IMR-90 (cell line): ENCODE data around the gene GLE1. TPM values are rescaled to one million over a fixed set of nuclear protein-coding genes. Genes with fewer than 3 reads are reported as not detected.

ENCODE experiments used
- ATAC-seq: fragments of 200-7000 bp; cut with Tn5 transposase; 2 replicates; pipeline ENCODE4 v1.9.1; 2020; ENCODE audit warnings: low read depth, mild to moderate bottlenecking, moderate library complexity
- BruUV-seq: library from RNA; stranded (reverse); fragments of 400-500 nt; replicated peaks from 2 replicates; lab custom pipeline; 2021; lab: Mats Ljungman, UMichigan
- CTCF ChIA-PET: fragments of 300-600 bp; formaldehyde crosslinking; extraction: SDS; loops from one replicate; lab custom pipeline; 2021; ENCODE audit warnings: antibody characterized with exemption; lab: Yijun Ruan, JAX
- POLR2A ChIA-PET: fragments of 300-600 bp; sonication (Branson Sonifier 250); formaldehyde crosslinking; loops from one replicate; lab custom pipeline; 2022; ENCODE audit warnings: antibody characterized with exemption; ENCODE audit not compliant: unreplicated experiment; lab: Charles Lee
- DNase-seq: peaks from one replicate; pipeline ENCODE4 v3.0.0; 2013
- H2AFZ ChIP-seq: replicated peaks from 2 replicates; pipeline ENCODE3; 2013; ENCODE audit warnings: low read length, mild to moderate bottlenecking; ENCODE audit not compliant: poor library complexity
- H2AK5ac ChIP-seq: 2 replicates; pipeline ENCODE4 v1.6.1; 2013; ENCODE audit warnings: low read depth, low read length, inconsistent platforms
- H2AK9ac ChIP-seq: replicated peaks from 2 replicates; pipeline ENCODE3; 2013; ENCODE audit warnings: mild to moderate bottlenecking, low read depth, low read length, moderate library complexity; ENCODE audit not compliant: poor library complexity
- H2BK120ac ChIP-seq: 2 replicates; pipeline ENCODE4 v1.6.1; 2013; ENCODE audit warnings: low read depth, low read length, inconsistent platforms
- H2BK15ac ChIP-seq: 3 replicates; pipeline ENCODE4 v1.6.1; 2013; ENCODE audit warnings: low read depth, low read length, inconsistent platforms
- H2BK20ac ChIP-seq: 2 replicates; pipeline ENCODE4 v1.6.1; 2013; ENCODE audit warnings: low read depth, mild to moderate bottlenecking, inconsistent platforms, low read length, moderate library complexity
- H2BK5ac ChIP-seq: 2 replicates; pipeline ENCODE4 v1.6.1; 2013; ENCODE audit warnings: mild to moderate bottlenecking, low read depth, low read length, inconsistent platforms; ENCODE audit not compliant: poor library complexity, severe bottlenecking
- H3K14ac ChIP-seq: replicated peaks from 2 replicates; pipeline ENCODE4 v1.6.1; 2013; ENCODE audit warnings: low read depth, low read length, inconsistent platforms
- H3K18ac ChIP-seq: 2 replicates; pipeline ENCODE4 v1.6.1; 2013; ENCODE audit warnings: low read depth, low read length, control low read depth
- H3K23ac ChIP-seq: 2 replicates; pipeline ENCODE4 v1.6.1; 2013; ENCODE audit warnings: low read depth, low read length, inconsistent platforms
- H3K27ac ChIP-seq: 2 replicates; pipeline ENCODE4 v1.5.1; 2013; ENCODE audit warnings: mild to moderate bottlenecking, control low read depth, low read length; ENCODE audit not compliant: insufficient read depth
- H3K27me3 ChIP-seq: 2 replicates; pipeline ENCODE4 v1.6.1; 2013; ENCODE audit warnings: low read length; ENCODE audit not compliant: control insufficient read depth, insufficient read depth
- H3K36me3 ChIP-seq: 2 replicates; pipeline ENCODE4 v1.6.1; 2013; ENCODE audit warnings: low read length, mixed read lengths; ENCODE audit not compliant: control insufficient read depth, insufficient read depth
- H3K4ac ChIP-seq: 2 replicates; pipeline ENCODE4 v1.6.1; 2013; ENCODE audit warnings: low read depth, low read length, inconsistent platforms
- H3K4me1 ChIP-seq: 2 replicates; pipeline ENCODE4 v1.6.1; 2013; ENCODE audit warnings: low read length, mixed read lengths; ENCODE audit not compliant: control insufficient read depth, insufficient read depth
- H3K4me2 ChIP-seq: 2 replicates; pipeline ENCODE4 v1.6.1; 2013; ENCODE audit warnings: low read depth, mild to moderate bottlenecking, control low read depth, low read length, moderate library complexity
- H3K4me3 ChIP-seq: 2 replicates; pipeline ENCODE4 v1.5.1; 2013; ENCODE audit warnings: low read depth, mild to moderate bottlenecking, control low read depth, low read length, moderate library complexity; ENCODE audit not compliant: insufficient read depth
- H3K56ac ChIP-seq: 2 replicates; pipeline ENCODE4 v1.6.1; 2013; ENCODE audit warnings: low read length, inconsistent platforms; ENCODE audit not compliant: insufficient read depth; ENCODE audit errors: extremely low read depth
- H3K79me1 ChIP-seq, 2 experiments: 2 replicates each; pipeline ENCODE4 v1.6.1; 2013; ENCODE audit warnings: low read length in 2 of 2, inconsistent platforms in 1 of 2, low read depth in 1 of 2
- H3K9ac ChIP-seq: 2 replicates; pipeline ENCODE4 v1.6.1; 2013; ENCODE audit warnings: low read depth, low read length, control low read depth
- H3K9me1 ChIP-seq: 2 replicates; pipeline ENCODE4 v1.6.1; 2013; ENCODE audit warnings: low read length, inconsistent platforms; ENCODE audit not compliant: insufficient read depth
- H3K9me3 ChIP-seq: 2 replicates; pipeline ENCODE4 v1.6.1; 2013; ENCODE audit warnings: low read length; ENCODE audit not compliant: control insufficient read depth, insufficient read depth
- H4K20me1 ChIP-seq: 2 replicates; pipeline ENCODE4 v1.6.1; 2013; ENCODE audit warnings: low read length, inconsistent platforms; ENCODE audit not compliant: insufficient read depth
- H4K5ac ChIP-seq: 2 replicates; pipeline ENCODE4 v1.6.1; 2013; ENCODE audit warnings: mild to moderate bottlenecking, low read depth, low read length, control low read depth
- H4K8ac ChIP-seq, 2 experiments: 2 replicates each; pipeline ENCODE4 v1.6.1; 2013; ENCODE audit warnings: low read depth in 2 of 2, low read length in 2 of 2, control low read depth in 1 of 2, inconsistent platforms in 1 of 2
- H4K91ac ChIP-seq: 2 replicates; pipeline ENCODE4 v1.6.1; 2013; ENCODE audit warnings: low read depth, low read length, inconsistent platforms; ENCODE audit not compliant: insufficient read depth
- CEBPB ChIP-seq: IDR thresholded peaks from 2 replicates; pipeline ENCODE4 v1.6.1; 2012; ENCODE audit warnings: low read depth, low read length, improper control_type of control experiment
- MAZ ChIP-seq: IDR thresholded peaks from 2 replicates; pipeline ENCODE4 v1.6.1; 2012; ENCODE audit warnings: low read depth, mild to moderate bottlenecking, low read length, improper control_type of control experiment, moderate library complexity, borderline replicate concordance
- MXI1 ChIP-seq: IDR thresholded peaks from 2 replicates; pipeline ENCODE4 v1.6.1; 2012; ENCODE audit warnings: low read depth, mild to moderate bottlenecking, low read length, moderate library complexity, borderline replicate concordance
- RFX5 ChIP-seq: IDR thresholded peaks from 2 replicates; pipeline ENCODE4 v1.8.0; 2012; ENCODE audit warnings: low read depth, mild to moderate bottlenecking, low read length, moderate library complexity
- WGBS, 2 experiments: methylation state at CpG; one replicate each; pipeline versions ENCODE4 v1.1.5 to v1.1.7; 2013; ENCODE audit warnings: missing lambda C conversion rate in 2 of 2; ENCODE audit not compliant: insufficient read length in 1 of 2; ENCODE audit errors: extremely low coverage in 2 of 2; 5-methylcytosine and 5-hydroxymethylcytosine counted together
- dilution Hi-C: fragments of 300-500 bp; cut with HindIII; formaldehyde crosslinking; loops from one replicate; pipeline ENCODE4 v1.14.3; 2018; ENCODE audit warnings: low sequenced_read_pairs; ENCODE audit not compliant: unreplicated experiment
- in situ Hi-C: fragments of 300-500 bp; cut with MboI; formaldehyde crosslinking; loops from 3 replicates; pipeline ENCODE4 v1.14.3; 2019; ENCODE audit warnings: low sequenced_read_pairs, inconsistent platforms, mixed read lengths
- intact Hi-C: fragments of 100-400 bp; cut with micrococcal nuclease; formaldehyde crosslinking; loops from 2 replicates; pipeline ENCODE4 v1.10.0; 2022
- polyA plus RNA-seq, 3 experiments: library from polyadenylated mRNA; depleted of rRNA; stranded (reverse); fragments of >200 nt; gene quantifications; 2 replicates each; pipeline ENCODE4 v1.2.3, GENCODE V29; 2012; ENCODE audit warnings: low replicate concordance in 1 of 3
- total RNA-seq: library from RNA; depleted of rRNA; stranded (reverse); fragments of >200 nt; gene quantifications from 2 replicates; pipeline ENCODE4 v1.2.3, GENCODE V29; 2012

Gene GLE1
- total and polyA plus RNA-seq, 2 of the 4 experiments (the other 2 are of a cell fraction) = 14.3 to 39.4 TPM

DNA sequence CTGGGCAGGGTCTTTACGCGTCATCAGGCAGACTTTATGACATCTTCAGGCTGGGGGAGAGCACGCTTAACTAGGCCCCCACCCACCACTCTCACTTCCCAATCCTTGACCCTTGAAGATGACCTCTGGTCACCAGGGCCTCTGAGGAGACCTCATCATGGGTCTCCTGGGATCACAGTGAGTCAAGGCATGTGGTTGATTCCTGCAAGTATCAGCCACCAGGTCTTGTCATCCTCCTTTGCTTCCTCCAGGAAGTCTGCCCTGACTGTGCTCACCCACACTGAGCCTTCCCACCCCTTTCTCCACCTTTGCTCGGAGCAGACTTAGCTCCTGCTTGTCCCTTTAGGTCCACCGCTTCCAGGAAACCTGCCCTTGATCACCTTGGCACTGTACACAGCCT, 31.4 kb upstream of the GLE1 start:
- Histone ChIP-seq H3K4me3 (no peak overlapping the region), H3K4ac (no peak overlapping the region), H3K9me1 (peaks cover 14% of the 10 kb centered on the region; the same call in 1 of the 2 replicates), H2AK5ac (no peak overlapping the region), H4K91ac (no peak overlapping the region), H4K8ac (no peak overlapping the region), H3K9ac (no peak overlapping the region), H3K4me1 (no peaks in the 10 kb centered on the region), H3K27ac (no peak overlapping the region), H4K5ac (no peak overlapping the region), H2BK5ac (no peak overlapping the region), H2BK15ac (no peak overlapping the region), H3K18ac (no peak overlapping the region), H2BK20ac (no peak overlapping the region), H3K14ac (no peak overlapping the region), H4K20me1 (no peaks in the 10 kb centered on the region; the same call in 1 of the 2 replicates), H3K4me2 (no peak overlapping the region), H3K79me1 (no peaks in the 10 kb centered on the region), H2BK120ac (no peak overlapping the region), H3K23ac (no peak overlapping the region), H3K56ac (no peak overlapping the region), H2AFZ (no peak overlapping the region), H2AK9ac (no peak overlapping the region), H3K27me3 (no peaks in the 10 kb centered on the region), H3K36me3 (peaks cover 22% of the 10 kb centered on the region), H3K9me3 (no peaks in the 10 kb centered on the region)
- in situ Hi-C loops (no loop called here), intact Hi-C loops (no loop called here), dilution Hi-C loops (no loop called here)
- BruUV-seq = no TSS peak
- WGBS, 2 experiments = 100% methylated on average over 2 of the region's 5 CpGs; no CpG with 5 or more reads in 1 of the 2 experiments
- POLR2A ChIA-PET = no interaction called here
- ATAC-seq (no peak), DNase-seq (no peak)
- TF ChIP-seq RFX5 = no peak
- TF ChIP-seq MAZ = no peak
- no peak for TF ChIP-seq MXI1
- TF ChIP-seq CEBPB = no peak
- CTCF ChIA-PET = interaction anchor here (0.6 kb wide), 1 partner anchor 209 kb away, joined by 5 read pairs; no protein-coding TSS in a partner anchor
